GM12864 (cell line): Measurements from ENCODE around the gene SLC22A7.
"Not testable (repeated sequence)": the region's sequence is repeated elsewhere in the genome, so short reads cannot be mapped to it uniquely, and the experiment has no call there.

Experiments
- DNase-seq: peaks from one replicate; pipeline ENCODE4 v3.0.0-alpha.2; 2011; ENCODE audit warnings: low read depth
- H3K4me3 ChIP-seq: 2 replicates; pipeline ENCODE4 v1.5.1; 2011; ENCODE audit warnings: mild to moderate bottlenecking, low read depth, low read length, control low read depth
- TF ChIP-seq, protein P1 (sequence below): IDR thresholded peaks from 2 replicates; pipeline ENCODE4 v1.5.1; 2011; ENCODE audit warnings: low read depth, mild to moderate bottlenecking, moderate library complexity, low read length, control low read depth, inconsistent platforms; ENCODE audit errors: missing control alignments

SLC22A7 gene

DNA sequence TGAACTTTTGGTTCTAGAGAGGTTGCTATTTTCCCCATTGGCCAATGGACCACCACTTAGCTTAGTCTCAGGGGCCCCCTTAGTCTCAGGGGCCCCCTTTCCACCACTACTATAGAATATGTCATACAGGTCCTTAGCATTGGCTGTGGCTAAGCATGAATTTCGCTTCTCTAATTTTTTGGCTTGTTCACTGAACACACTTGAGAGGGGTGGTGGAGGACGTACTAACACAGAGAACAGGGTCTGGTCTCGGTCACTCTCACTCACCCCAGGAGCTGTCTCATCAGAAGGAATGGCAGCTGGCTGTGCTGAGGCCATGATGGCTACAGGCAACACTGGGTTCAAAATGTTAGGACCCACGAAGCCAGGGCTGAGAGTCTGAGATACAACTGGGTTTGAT is 41.1 kb downstream of the SLC22A7 start:
- no peak overlapping the region for H3K4me3 ChIP-seq
- DNase-seq, result peak; percentile 56
- TF ChIP-seq, protein P1, sequence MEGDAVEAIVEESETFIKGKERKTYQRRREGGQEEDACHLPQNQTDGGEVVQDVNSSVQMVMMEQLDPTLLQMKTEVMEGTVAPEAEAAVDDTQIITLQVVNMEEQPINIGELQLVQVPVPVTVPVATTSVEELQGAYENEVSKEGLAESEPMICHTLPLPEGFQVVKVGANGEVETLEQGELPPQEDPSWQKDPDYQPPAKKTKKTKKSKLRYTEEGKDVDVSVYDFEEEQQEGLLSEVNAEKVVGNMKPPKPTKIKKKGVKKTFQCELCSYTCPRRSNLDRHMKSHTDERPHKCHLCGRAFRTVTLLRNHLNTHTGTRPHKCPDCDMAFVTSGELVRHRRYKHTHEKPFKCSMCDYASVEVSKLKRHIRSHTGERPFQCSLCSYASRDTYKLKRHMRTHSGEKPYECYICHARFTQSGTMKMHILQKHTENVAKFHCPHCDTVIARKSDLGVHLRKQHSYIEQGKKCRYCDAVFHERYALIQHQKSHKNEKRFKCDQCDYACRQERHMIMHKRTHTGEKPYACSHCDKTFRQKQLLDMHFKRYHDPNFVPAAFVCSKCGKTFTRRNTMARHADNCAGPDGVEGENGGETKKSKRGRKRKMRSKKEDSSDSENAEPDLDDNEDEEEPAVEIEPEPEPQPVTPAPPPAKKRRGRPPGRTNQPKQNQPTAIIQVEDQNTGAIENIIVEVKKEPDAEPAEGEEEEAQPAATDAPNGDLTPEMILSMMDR, result no peak

DNA sequence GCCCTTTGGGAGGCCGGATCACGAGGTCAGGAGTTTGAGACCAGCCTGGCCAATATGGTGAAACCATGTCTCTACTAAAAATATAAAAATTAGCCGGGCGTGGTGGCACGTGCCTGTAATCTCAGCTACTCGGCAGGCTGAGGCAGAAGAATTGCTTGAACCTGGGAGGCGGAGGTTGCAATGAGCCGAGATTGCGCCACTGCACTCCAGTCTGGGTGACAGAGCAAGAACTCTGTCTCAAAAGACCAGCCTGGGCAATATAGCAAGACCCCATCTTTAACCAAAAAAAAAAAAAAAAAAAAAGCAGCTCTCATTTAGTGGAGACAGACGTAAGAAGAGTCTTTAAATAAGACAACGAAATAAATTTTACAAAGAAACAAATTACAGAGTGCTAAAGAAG is 48.2 kb downstream of the SLC22A7 start:
- not testable (repeated sequence) for DNase-seq, H3K4me3 ChIP-seq

GRCh38 chr6:43347021-43347420 is 49.0 kb downstream of the SLC22A7 start:
- TF ChIP-seq, protein P1, result no peak
- no peak overlapping the region for H3K4me3 ChIP-seq
- no peak for DNase-seq

- TF ChIP-seq, protein P1, result no peak
- no peak for DNase-seq
- no peak overlapping the region for H3K4me3 ChIP-seq
These were observed 49.4 kb downstream of the SLC22A7 start for GRCh38 chr6:43347444-43347843.

DNA sequence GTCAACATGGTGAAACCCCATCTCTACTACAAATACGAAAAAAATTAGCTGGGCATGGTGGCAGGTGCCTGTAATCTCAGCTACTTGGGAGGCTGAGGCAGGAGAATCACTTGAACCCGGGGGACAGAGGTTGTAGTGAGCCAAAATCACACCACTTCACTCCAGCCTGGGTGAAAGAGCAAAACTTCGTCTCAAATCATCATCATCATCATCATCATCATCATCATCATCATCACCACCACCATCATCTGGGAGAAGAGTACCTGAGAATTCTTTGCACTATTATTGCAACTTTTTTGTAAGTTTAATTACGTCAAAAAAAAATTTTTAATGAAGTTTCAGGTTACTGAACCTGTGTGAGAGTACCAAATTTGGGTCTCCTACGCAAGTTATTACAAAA is 53.9 kb downstream of the SLC22A7 start:
- not testable (repeated sequence) for DNase-seq, H3K4me3 ChIP-seq
